Measurements from ENCODE around the gene MBP. TPM values are rescaled to one million over a fixed set of nuclear protein-coding genes. Genes with fewer than 3 reads are reported as not detected.

The MBP gene
- total and polyA plus RNA-seq, 4 donors: 619 to 2,945 (median 1,632) TPM

- Histone ChIP-seq H3K27ac (ENCODE audit: low read depth, low read length) (no peak overlapping the region), H3K4me3 (ENCODE audit: low read depth, low read length) (no peak overlapping the region), H3K4me1 (ENCODE audit: control insufficient read depth, insufficient read depth, low read length) (peaks cover 7% of the 10 kb centered on the region), H3K27me3 (ENCODE audit: control insufficient read depth, insufficient read depth, low read length) (no peaks in the 10 kb centered on the region), H3K9me3 (ENCODE audit: control insufficient read depth, insufficient read depth, low read length) (no peaks in the 10 kb centered on the region), H3K36me3 (ENCODE audit: control insufficient read depth, insufficient read depth, low read length) (peaks cover 9% of the 10 kb centered on the region)
- DNase-seq (ENCODE audit: low read depth in 4 of 6, low spot score in 6 of 6): no peak
- WGBS (ENCODE audit: insufficient coverage): 90% methylated on average over 14 of the region's 18 CpGs
Measured at GRCh38 chr18:77116201-77117080, 16.1 kb downstream of the MBP start.

GRCh38 chr18:77115192-77115953 is 17.2 kb downstream of the MBP start:
- H3K36me3 ChIP-seq (ENCODE audit: control insufficient read depth, insufficient read depth, low read length): peaks cover 10% of the 10 kb centered on the region
- H3K27me3 ChIP-seq (ENCODE audit: control insufficient read depth, insufficient read depth, low read length): no peaks in the 10 kb centered on the region
- peak overlapping the region; percentile 47 for H3K27ac ChIP-seq (ENCODE audit: low read depth, low read length)
- H3K9me3 ChIP-seq (ENCODE audit: control insufficient read depth, insufficient read depth, low read length): no peaks in the 10 kb centered on the region
- no peak for DNase-seq (ENCODE audit: low read depth in 4 of 6, low spot score in 6 of 6)
- 74% methylated on average over 6 of the region's 8 CpGs for WGBS (ENCODE audit: insufficient coverage)
- no peak overlapping the region for H3K4me3 ChIP-seq (ENCODE audit: low read depth, low read length)
- peaks cover 8% of the 10 kb centered on the region for H3K4me1 ChIP-seq (ENCODE audit: control insufficient read depth, insufficient read depth, low read length)

- Histone ChIP-seq H3K4me1 (ENCODE audit: control insufficient read depth, insufficient read depth, low read length) (peaks cover 10% of the 10 kb centered on the region), H3K27me3 (ENCODE audit: control insufficient read depth, insufficient read depth, low read length) (no peaks in the 10 kb centered on the region), H3K27ac (ENCODE audit: low read depth, low read length) (peak overlapping the region; percentile 47), H3K4me3 (ENCODE audit: low read depth, low read length) (no peak overlapping the region), H3K9me3 (ENCODE audit: control insufficient read depth, insufficient read depth, low read length) (no peaks in the 10 kb centered on the region), H3K36me3 (ENCODE audit: control insufficient read depth, insufficient read depth, low read length) (peaks cover 10% of the 10 kb centered on the region)
- WGBS (ENCODE audit: insufficient coverage): 74% methylated on average over 24 of the region's 25 CpGs
- DNase-seq (ENCODE audit: low read depth in 4 of 6, low spot score in 6 of 6): peak in 1 of 6 donors; percentile 41
Measured at GRCh38 chr18:77114415-77115191, 18.0 kb downstream of the MBP start.

- peaks cover 10% of the 10 kb centered on the region for H3K4me1 ChIP-seq (ENCODE audit: control insufficient read depth, insufficient read depth, low read length)
- no peaks in the 10 kb centered on the region for H3K27me3 ChIP-seq (ENCODE audit: control insufficient read depth, insufficient read depth, low read length)
- WGBS (ENCODE audit: insufficient coverage): 83% methylated on average over 1 of the region's 2 CpGs
- H3K36me3 ChIP-seq (ENCODE audit: control insufficient read depth, insufficient read depth, low read length): peaks cover 10% of the 10 kb centered on the region
- no peak for DNase-seq (ENCODE audit: low read depth in 4 of 6, low spot score in 6 of 6)
- no peak overlapping the region for H3K4me3 ChIP-seq (ENCODE audit: low read depth, low read length)
- H3K27ac ChIP-seq (ENCODE audit: low read depth, low read length): no peak overlapping the region
- H3K9me3 ChIP-seq (ENCODE audit: control insufficient read depth, insufficient read depth, low read length): no peaks in the 10 kb centered on the region
Measured at GRCh38 chr18:77114152-77114414, 18.5 kb downstream of the MBP start.

- Histone ChIP-seq H3K27me3 (ENCODE audit: control insufficient read depth, insufficient read depth, low read length) (no peaks in the 10 kb centered on the region), H3K4me3 (ENCODE audit: low read depth, low read length) (no peak overlapping the region), H3K4me1 (ENCODE audit: control insufficient read depth, insufficient read depth, low read length) (peaks cover 13% of the 10 kb centered on the region), H3K27ac (ENCODE audit: low read depth, low read length) (no peak overlapping the region), H3K36me3 (ENCODE audit: control insufficient read depth, insufficient read depth, low read length) (peaks cover 5% of the 10 kb centered on the region), H3K9me3 (ENCODE audit: control insufficient read depth, insufficient read depth, low read length) (no peaks in the 10 kb centered on the region)
- DNase-seq (ENCODE audit: low read depth in 4 of 6, low spot score in 6 of 6): no peak
- WGBS (ENCODE audit: insufficient coverage): 95% methylated on average over 13 of the region's 15 CpGs
Measured at GRCh38 chr18:77113361-77114151, 19.0 kb downstream of the MBP start.

GRCh38 chr18:77112747-77113092 is 19.9 kb downstream of the MBP start:
- DNase-seq (ENCODE audit: low read depth in 4 of 6, low spot score in 6 of 6): no peak
- peaks cover 16% of the 10 kb centered on the region for H3K4me1 ChIP-seq (ENCODE audit: control insufficient read depth, insufficient read depth, low read length)
- 97% methylated on average over 6 of the region's 7 CpGs for WGBS (ENCODE audit: insufficient coverage)
- no peaks in the 10 kb centered on the region for H3K27me3 ChIP-seq (ENCODE audit: control insufficient read depth, insufficient read depth, low read length)
- no peaks in the 10 kb centered on the region for H3K9me3 ChIP-seq (ENCODE audit: control insufficient read depth, insufficient read depth, low read length)
- H3K36me3 ChIP-seq (ENCODE audit: control insufficient read depth, insufficient read depth, low read length): peaks cover 5% of the 10 kb centered on the region
- H3K27ac ChIP-seq (ENCODE audit: low read depth, low read length): no peak overlapping the region
- H3K4me3 ChIP-seq (ENCODE audit: low read depth, low read length): no peak overlapping the region

GRCh38 chr18:77111951-77112746 is 20.4 kb downstream of the MBP start:
- peaks cover 20% of the 10 kb centered on the region for H3K4me1 ChIP-seq (ENCODE audit: control insufficient read depth, insufficient read depth, low read length)
- 92% methylated on average over 30 of the region's 43 CpGs for WGBS (ENCODE audit: insufficient coverage)
- no peak overlapping the region for H3K27ac ChIP-seq (ENCODE audit: low read depth, low read length)

GRCh38 chr18:77111449-77111848 is 21.1 kb downstream of the MBP start:
- Histone ChIP-seq H3K27me3 (ENCODE audit: control insufficient read depth, insufficient read depth, low read length) (no peaks in the 10 kb centered on the region), H3K4me3 (ENCODE audit: low read depth, low read length) (no peak overlapping the region), H3K27ac (ENCODE audit: low read depth, low read length) (no peak overlapping the region), H3K4me1 (ENCODE audit: control insufficient read depth, insufficient read depth, low read length) (peaks cover 21% of the 10 kb centered on the region), H3K9me3 (ENCODE audit: control insufficient read depth, insufficient read depth, low read length) (no peaks in the 10 kb centered on the region), H3K36me3 (ENCODE audit: control insufficient read depth, insufficient read depth, low read length) (peaks cover 5% of the 10 kb centered on the region)
- DNase-seq (ENCODE audit: low read depth in 4 of 6, low spot score in 6 of 6): no peak
- WGBS (ENCODE audit: insufficient coverage): 76% methylated on average over 9 of the region's 11 CpGs

More at GRCh38 chr18:77111951-77112746, 20.4 kb downstream of the MBP start:
- no peaks in the 10 kb centered on the region for H3K27me3 ChIP-seq (ENCODE audit: control insufficient read depth, insufficient read depth, low read length)
- H3K9me3 ChIP-seq (ENCODE audit: control insufficient read depth, insufficient read depth, low read length): no peaks in the 10 kb centered on the region
- H3K36me3 ChIP-seq (ENCODE audit: control insufficient read depth, insufficient read depth, low read length): peaks cover 5% of the 10 kb centered on the region
- H3K4me3 ChIP-seq (ENCODE audit: low read depth, low read length): no peak overlapping the region
- DNase-seq (ENCODE audit: low read depth in 4 of 6, low spot score in 6 of 6): no peak
